HAP-1 (cell line): Measurements from ENCODE around the gene PACRG.

Source experiments
- DNase-seq, 2 experiments: peaks; one replicate each; pipeline ENCODE4 v3.0.0-alpha.2; 2016 to 2020; ENCODE audit warnings: low spot score in 2 of 2
- H3K27me3 ChIP-seq: fragments of 250-450 bp; sonication (Bioruptor Pico); 2 replicates; pipeline ENCODE4 v1.5.1; 2020; ENCODE audit warnings: low read depth, mild to moderate bottlenecking, moderate library complexity
- H3K36me3 ChIP-seq: fragments of 250-450 bp; sonication (Bioruptor Pico); replicated peaks from 2 replicates; pipeline ENCODE4 v1.5.1; 2020; ENCODE audit warnings: mild to moderate bottlenecking
- H3K4me1 ChIP-seq: fragments of 250-450 bp; sonication (Bioruptor Pico); 2 replicates; pipeline ENCODE4 v1.5.1; 2020; ENCODE audit warnings: mild to moderate bottlenecking
- H3K4me3 ChIP-seq: fragments of 250-450 bp; sonication (Bioruptor Pico); 2 replicates; pipeline ENCODE4 v1.5.1; 2020; ENCODE audit warnings: mild to moderate bottlenecking, moderate library complexity
- H3K9me3 ChIP-seq: fragments of 250-450 bp; sonication (Bioruptor Pico); 2 replicates; pipeline ENCODE4 v1.5.1; 2020; ENCODE audit warnings: mild to moderate bottlenecking, moderate library complexity
- in situ Hi-C: fragments of 300-500 bp; cut with MboI; formaldehyde crosslinking; loops from 3 replicates; pipeline ENCODE4 v1.14.3; 2020; ENCODE audit warnings: low sequenced_read_pairs, inconsistent platforms, mixed read lengths

Gene PACRG

GRCh38 chr6:163057260-163057659, 329.5 kb downstream of the PACRG start:
- no peak overlapping the region for H3K4me3 ChIP-seq
- in situ Hi-C loops, result no loop called here
- no peak for DNase-seq

GRCh38 chr6:163062790-163063189, 335.0 kb downstream of the PACRG start:
- Histone ChIP-seq H3K27me3 (no peaks in the 10 kb centered on the region), H3K4me1 (no peaks in the 10 kb centered on the region), H3K4me3 (no peak overlapping the region), H3K9me3 (no peaks in the 10 kb centered on the region), H3K36me3 (no peaks in the 10 kb centered on the region)
- in situ Hi-C loops, result no loop called here
- DNase-seq, result no peak

More at GRCh38 chr6:163057260-163057659, 329.5 kb downstream of the PACRG start:
- no peaks in the 10 kb centered on the region for H3K36me3 ChIP-seq
- H3K9me3 ChIP-seq, result no peaks in the 10 kb centered on the region
- no peaks in the 10 kb centered on the region for H3K4me1 ChIP-seq
- no peaks in the 10 kb centered on the region for H3K27me3 ChIP-seq

GRCh38 chr6:163063561-163063960, 335.8 kb downstream of the PACRG start:
- in situ Hi-C loops, result no loop called here
- DNase-seq, result no peak
- no peaks in the 10 kb centered on the region for H3K9me3 ChIP-seq

GRCh38 chr6:163064397-163064796, 336.6 kb downstream of the PACRG start:
- Histone ChIP-seq H3K27me3 (no peaks in the 10 kb centered on the region), H3K36me3 (no peaks in the 10 kb centered on the region), H3K9me3 (no peaks in the 10 kb centered on the region), H3K4me1 (no peaks in the 10 kb centered on the region), H3K4me3 (no peak overlapping the region)
- in situ Hi-C loops, result no loop called here
- DNase-seq, result no peak

More at GRCh38 chr6:163063561-163063960, 335.8 kb downstream of the PACRG start:
- no peaks in the 10 kb centered on the region for H3K27me3 ChIP-seq
- H3K4me3 ChIP-seq, result no peak overlapping the region
- no peaks in the 10 kb centered on the region for H3K36me3 ChIP-seq
- no peaks in the 10 kb centered on the region for H3K4me1 ChIP-seq

GRCh38 chr6:163066200-163066599, 338.4 kb downstream of the PACRG start:
- no peak for DNase-seq
- no peaks in the 10 kb centered on the region for H3K36me3 ChIP-seq
- no peaks in the 10 kb centered on the region for H3K9me3 ChIP-seq
- H3K4me3 ChIP-seq, result no peak overlapping the region
- in situ Hi-C loops, result no loop called here
- no peaks in the 10 kb centered on the region for H3K27me3 ChIP-seq
- no peaks in the 10 kb centered on the region for H3K4me1 ChIP-seq

- DNase-seq, result no peak
- Histone ChIP-seq H3K9me3 (no peaks in the 10 kb centered on the region), H3K36me3 (no peaks in the 10 kb centered on the region), H3K4me1 (no peaks in the 10 kb centered on the region; the same call in 1 of the 2 replicates), H3K27me3 (no peaks in the 10 kb centered on the region), H3K4me3 (no peak overlapping the region)
- in situ Hi-C loops, result no loop called here
Measured at GRCh38 chr6:163077134-163077533, 349.4 kb downstream of the PACRG start.

- Histone ChIP-seq H3K4me1 (no peaks in the 10 kb centered on the region), H3K9me3 (no peaks in the 10 kb centered on the region), H3K4me3 (no peak overlapping the region), H3K36me3 (no peaks in the 10 kb centered on the region), H3K27me3 (no peaks in the 10 kb centered on the region)
- no peak for DNase-seq
- in situ Hi-C loops, result no loop called here
Measured at GRCh38 chr6:163078712-163079111, 350.9 kb downstream of the PACRG start.

- Histone ChIP-seq H3K36me3 (no peaks in the 10 kb centered on the region), H3K4me1 (no peaks in the 10 kb centered on the region), H3K4me3 (no peak overlapping the region), H3K27me3 (no peaks in the 10 kb centered on the region), H3K9me3 (no peaks in the 10 kb centered on the region)
- in situ Hi-C loops, result no loop called here
- no peak for DNase-seq
Measured at GRCh38 chr6:163080228-163080627, 352.5 kb downstream of the PACRG start.

- no peak for DNase-seq
- in situ Hi-C loops, result no loop called here
Measured at GRCh38 chr6:163083141-163083540, 355.4 kb downstream of the PACRG start.

GRCh38 chr6:163085426-163085825, 357.7 kb downstream of the PACRG start:
- Histone ChIP-seq H3K4me3 (no peak overlapping the region), H3K9me3 (no peaks in the 10 kb centered on the region), H3K36me3 (no peaks in the 10 kb centered on the region), H3K4me1 (no peaks in the 10 kb centered on the region), H3K27me3 (no peaks in the 10 kb centered on the region)
- DNase-seq, result no peak
- in situ Hi-C loops, result no loop called here

More at GRCh38 chr6:163083141-163083540, 355.4 kb downstream of the PACRG start:
- Histone ChIP-seq H3K9me3 (no peaks in the 10 kb centered on the region), H3K4me1 (no peaks in the 10 kb centered on the region), H3K36me3 (no peaks in the 10 kb centered on the region), H3K4me3 (no peak overlapping the region), H3K27me3 (no peaks in the 10 kb centered on the region)

- Histone ChIP-seq H3K27me3 (no peaks in the 10 kb centered on the region), H3K4me3 (no peak overlapping the region), H3K4me1 (no peaks in the 10 kb centered on the region), H3K36me3 (no peaks in the 10 kb centered on the region), H3K9me3 (no peaks in the 10 kb centered on the region)
- no peak for DNase-seq
- in situ Hi-C loops, result no loop called here
Measured at GRCh38 chr6:163085861-163086623, 358.3 kb downstream of the PACRG start.

- Histone ChIP-seq H3K4me1 (no peaks in the 10 kb centered on the region), H3K4me3 (no peak overlapping the region), H3K36me3 (no peaks in the 10 kb centered on the region), H3K9me3 (no peaks in the 10 kb centered on the region), H3K27me3 (no peaks in the 10 kb centered on the region)
- in situ Hi-C loops, result no loop called here
- no peak for DNase-seq
Measured at GRCh38 chr6:163086624-163086920, 358.8 kb downstream of the PACRG start.

- no peaks in the 10 kb centered on the region for H3K27me3 ChIP-seq
- no peak overlapping the region for H3K4me3 ChIP-seq
- in situ Hi-C loops, result no loop called here
- DNase-seq, result no peak
- no peaks in the 10 kb centered on the region for H3K4me1 ChIP-seq
- no peaks in the 10 kb centered on the region for H3K9me3 ChIP-seq
- H3K36me3 ChIP-seq, result no peaks in the 10 kb centered on the region
Measured at GRCh38 chr6:163087981-163088380, 360.2 kb downstream of the PACRG start.

GRCh38 chr6:163092876-163093275, 365.1 kb downstream of the PACRG start:
- Histone ChIP-seq H3K9me3 (no peaks in the 10 kb centered on the region), H3K27me3 (no peaks in the 10 kb centered on the region), H3K36me3 (no peaks in the 10 kb centered on the region), H3K4me3 (no peak overlapping the region), H3K4me1 (no peaks in the 10 kb centered on the region)
- no peak for DNase-seq
- in situ Hi-C loops, result no loop called here

- DNase-seq, result no peak
- H3K4me3 ChIP-seq, result no peak overlapping the region
- H3K4me1 ChIP-seq, result peaks cover 13% of the 10 kb centered on the region
- no peaks in the 10 kb centered on the region for H3K36me3 ChIP-seq
- H3K9me3 ChIP-seq, result no peaks in the 10 kb centered on the region
- no peaks in the 10 kb centered on the region for H3K27me3 ChIP-seq
- in situ Hi-C loops, result no loop called here
Measured at GRCh38 chr6:163094881-163095280, 367.1 kb downstream of the PACRG start.
